CD4-positive, alpha-beta memory T cell (primary cell): Measurements from ENCODE around the gene SP140. TPM values are rescaled to one million over a fixed set of nuclear protein-coding genes. Genes with fewer than 3 reads are reported as not detected.
"Not testable (repeated sequence)": the region's sequence is repeated elsewhere in the genome, so short reads cannot be mapped to it uniquely, and the experiment has no call there.

Experiments
- CTCF ChIA-PET: fragments of 350-600 bp; sonication (Branson Sonifier 250); formaldehyde crosslinking; loops from one replicate; lab custom pipeline; 2021; ENCODE audit warnings: inconsistent platforms; ENCODE audit not compliant: partially characterized antibody; lab: Charles Lee
- POLR2A ChIA-PET: fragments of 350-600 bp; sonication (Branson Sonifier 250); formaldehyde crosslinking; loops from one replicate; lab custom pipeline; 2021; ENCODE audit not compliant: partially characterized antibody; lab: Charles Lee
- DNase-seq, 5 donors: peaks; one replicate each; pipeline versions ENCODE4 v3.0.0 to v3.0.0-alpha.2; 2020 to 2022; ENCODE audit warnings: mixed read lengths in 1 of 5
- H3K27ac ChIP-seq: one replicate; pipeline ENCODE4 v1.7.0; 2013; ENCODE audit warnings: low read depth, low read length
- H3K27me3 ChIP-seq: 2 replicates; pipeline ENCODE4 v1.7.0; 2013; ENCODE audit warnings: mild to moderate bottlenecking, low read length, moderate library complexity; ENCODE audit not compliant: insufficient read depth
- H3K36me3 ChIP-seq: 2 replicates; pipeline ENCODE4 v1.7.0; 2013; ENCODE audit warnings: mild to moderate bottlenecking, low read length, moderate library complexity; ENCODE audit not compliant: insufficient read depth
- H3K4me1 ChIP-seq: 2 replicates; pipeline ENCODE4 v1.7.0; 2013; ENCODE audit warnings: mild to moderate bottlenecking, low read length, moderate library complexity; ENCODE audit not compliant: insufficient read depth
- H3K4me3 ChIP-seq, 2 donors: one replicate each; pipeline ENCODE4 v1.7.0; 2013; ENCODE audit warnings: low read length in 2 of 2, mild to moderate bottlenecking in 1 of 2
- H3K9me3 ChIP-seq, 2 donors: one replicate each; pipeline ENCODE4 v1.7.0; 2013; ENCODE audit warnings: low read length in 2 of 2, control low read depth in 1 of 2; ENCODE audit not compliant: control insufficient read depth in 1 of 2
- H3K27ac Mint-ChIP-seq, 7 donors: one replicate each; pipeline ENCODE4 v1.8.0; 2020 to 2021; ENCODE audit warnings: mixed read lengths in 7 of 7, mild to moderate bottlenecking in 6 of 7, inconsistent platforms in 3 of 7, moderate library complexity in 3 of 7
- H3K27me3 Mint-ChIP-seq, 2 donors: one replicate each; pipeline ENCODE4 v1.8.0; 2020 to 2021; ENCODE audit warnings: mixed read lengths in 2 of 2
- H3K36me3 Mint-ChIP-seq, 2 donors: one replicate each; pipeline ENCODE4 v1.8.0; 2020 to 2021; ENCODE audit warnings: mixed read lengths in 2 of 2, inconsistent platforms in 1 of 2, mild to moderate bottlenecking in 1 of 2
- H3K4me1 Mint-ChIP-seq, 4 donors: one replicate each; pipeline ENCODE4 v1.8.0; 2020 to 2021; ENCODE audit warnings: mixed read lengths in 4 of 4, mild to moderate bottlenecking in 1 of 4
- H3K4me3 Mint-ChIP-seq, 8 donors: one replicate each; pipeline ENCODE4 v1.8.0; 2020 to 2021; ENCODE audit warnings: mixed read lengths in 8 of 8, mild to moderate bottlenecking in 7 of 8, moderate library complexity in 6 of 8, inconsistent platforms in 3 of 8
- H3K9me3 Mint-ChIP-seq, 8 donors: one replicate each; pipeline ENCODE4 v1.8.0; 2020 to 2021; ENCODE audit warnings: mixed read lengths in 8 of 8, mild to moderate bottlenecking in 5 of 8, inconsistent platforms in 3 of 8, moderate library complexity in 1 of 8
- intact Hi-C: fragments of 100-400 bp; cut with micrococcal nuclease; formaldehyde crosslinking; loops from one replicate; pipeline ENCODE4 v1.15.1; 2023
- polyA plus RNA-seq, 2 donors: library from polyadenylated mRNA; unstranded; fragments of 300-500 nt; fragmentation: Illumina TruSeq; gene quantifications; one replicate each; pipeline ENCODE4 v1.2.3, GENCODE V29; 2021
- total RNA-seq, 2 experiments: library from RNA; stranded (reverse); gene quantifications; one replicate each; pipeline ENCODE4 v1.2.3, GENCODE V29; 2021

Gene SP140
- total and polyA plus RNA-seq, 4 experiments from 2014 or later, result 18.0 to 79.3 (median 52.5) TPM

- Mint-ChIP-seq H3K27me3 (no peaks in the 10 kb centered on the region), H3K36me3 (peaks cover 39 to 62% of the 10 kb centered on the region in 2 donors), H3K4me1 (peaks cover under 1 to 6% (median 5%) of the 10 kb centered on the region in 4 donors), H3K9me3 (peaks cover 0 to 6% (median under 1%) of the 10 kb centered on the region in 8 donors), H3K27ac (no peak overlapping the region), H3K4me3 (no peak overlapping the region)
- ChIA-PET POLR2A (interaction anchor here (1.5 kb wide), 1 partner anchor 11 kb away, joined by 4 read pairs; no protein-coding TSS in a partner anchor), CTCF (no interaction called here)
- intact Hi-C loops, result no loop called here
- DNase-seq, result no peak
- Histone ChIP-seq H3K4me1 (no peaks in the 10 kb centered on the region), H3K27ac (no peak overlapping the region), H3K9me3 (no peaks in the 10 kb centered on the region), H3K4me3 (no peak overlapping the region), H3K27me3 (no peaks in the 10 kb centered on the region), H3K36me3 (peaks cover 4% of the 10 kb centered on the region)
These were observed 83.0 kb downstream of the SP140 start for GRCh38 chr2:230308402-230309000.

GRCh38 chr2:230310792-230311191 lies 85.3 kb downstream of the SP140 start:
- H3K9me3 Mint-ChIP-seq, H3K27ac ChIP-seq, H3K4me1 ChIP-seq, POLR2A ChIA-PET, H3K27ac Mint-ChIP-seq, DNase-seq, H3K36me3 ChIP-seq, H3K9me3 ChIP-seq, H3K27me3 ChIP-seq, H3K4me3 Mint-ChIP-seq, intact Hi-C loops, H3K27me3 Mint-ChIP-seq, H3K4me3 ChIP-seq, CTCF ChIA-PET: not testable (repeated sequence)
- Mint-ChIP-seq H3K36me3 (peaks cover 48 to 63% of the 10 kb centered on the region in 2 donors), H3K4me1 (peaks cover 10 to 22% (median 18%) of the 10 kb centered on the region in 4 donors)

- H3K9me3 Mint-ChIP-seq, H3K4me3 Mint-ChIP-seq, H3K36me3 ChIP-seq, H3K27ac ChIP-seq, H3K9me3 ChIP-seq, H3K4me3 ChIP-seq, POLR2A ChIA-PET, H3K27me3 ChIP-seq, H3K27me3 Mint-ChIP-seq, H3K27ac Mint-ChIP-seq, CTCF ChIA-PET, DNase-seq, intact Hi-C loops: not testable (repeated sequence)
- peaks cover 17 to 31% (median 24%) of the 10 kb centered on the region in 4 donors for H3K4me1 Mint-ChIP-seq
- H3K4me1 ChIP-seq, result peaks cover 15% of the 10 kb centered on the region
- H3K36me3 Mint-ChIP-seq, result peaks cover 48 to 63% of the 10 kb centered on the region in 2 donors
These were observed 86.1 kb downstream of the SP140 start for GRCh38 chr2:230311634-230312033.

- H3K9me3 Mint-ChIP-seq, result no peaks in the 10 kb centered on the region
- intact Hi-C loops, result no loop called here
- Histone ChIP-seq H3K4me3 (no peak overlapping the region), H3K4me1 (peaks cover 25% of the 10 kb centered on the region), H3K27ac (no peak overlapping the region), H3K9me3 (no peaks in the 10 kb centered on the region), H3K36me3 (peaks cover 4% of the 10 kb centered on the region), H3K27me3 (no peaks in the 10 kb centered on the region)
- peak overlapping the region in 2 of 7 donors; percentile 59 to 88 for H3K27ac Mint-ChIP-seq
- peaks cover 23 to 41% (median 29%) of the 10 kb centered on the region in 4 donors for H3K4me1 Mint-ChIP-seq
- DNase-seq, result no peak
- H3K27me3 Mint-ChIP-seq, result no peaks in the 10 kb centered on the region
- ChIA-PET POLR2A (no interaction called here), CTCF (no interaction called here)
- H3K36me3 Mint-ChIP-seq, result peaks cover 48 to 56% of the 10 kb centered on the region in 2 donors
- H3K4me3 Mint-ChIP-seq, result no peak overlapping the region
These were observed 87.1 kb downstream of the SP140 start for GRCh38 chr2:230312638-230313037.

- no peaks in the 10 kb centered on the region for H3K27me3 Mint-ChIP-seq
- Histone ChIP-seq H3K4me3 (no peak overlapping the region), H3K9me3 (no peaks in the 10 kb centered on the region), H3K27ac (peak overlapping the region; percentile 53), H3K27me3 (no peaks in the 10 kb centered on the region), H3K4me1 (peaks cover 68% of the 10 kb centered on the region), H3K36me3 (no peaks in the 10 kb centered on the region)
- CTCF ChIA-PET, result interaction anchor here (0.9 kb wide), 1 partner anchor 115 kb away, joined by 3 read pairs; no protein-coding TSS in a partner anchor
- no peak for DNase-seq
- peaks cover 56 to 88% (median 71%) of the 10 kb centered on the region in 4 donors for H3K4me1 Mint-ChIP-seq
- POLR2A ChIA-PET, result interaction anchor here (1.2 to 2.8 kb wide), 8 partner anchors 10 to 99 kb away, joined by 3 to 50 read pairs (median 5); partner anchors contain the start of genes SP100, SP140 and SP140L
- peaks cover 0 to 3% (median 0%) of the 10 kb centered on the region in 8 donors for H3K9me3 Mint-ChIP-seq
- H3K27ac Mint-ChIP-seq, result peak overlapping the region in 6 of 7 donors; percentile 19 to 95 (median 84)
- no peak overlapping the region for H3K4me3 Mint-ChIP-seq
- intact Hi-C loops, result loop anchor here (5.0 kb wide), 1 partner anchor 125 kb away; no protein-coding TSS in a partner anchor
- H3K36me3 Mint-ChIP-seq, result peaks cover 30 to 34% of the 10 kb centered on the region in 2 donors
These were observed 91.8 kb downstream of the SP140 start for GRCh38 chr2:230317366-230317765.

- intact Hi-C loops, result loop anchor here (1.0 to 5.0 kb wide), 5 partner anchors 9 to 284 kb away; partner anchors contain the start of genes SP140 and SP140L
- Mint-ChIP-seq H3K27ac (peak overlapping the region; percentile 74 to 95 (median 93)), H3K27me3 (no peaks in the 10 kb centered on the region), H3K4me3 (peak overlapping the region; percentile 57 to 87 (median 82)), H3K4me1 (peaks cover 56 to 93% (median 77%) of the 10 kb centered on the region in 4 donors), H3K9me3 (peaks cover 0 to 3% (median 0%) of the 10 kb centered on the region in 8 donors), H3K36me3 (peaks cover 22 to 26% of the 10 kb centered on the region in 2 donors)
- H3K27ac ChIP-seq, result peak overlapping the region; percentile 53
- ChIA-PET POLR2A (interaction anchor here (1.0 to 2.8 kb wide), 21 partner anchors 10 to 326 kb away, joined by 3 to 50 read pairs (median 6); partner anchors contain the start of genes SP100, SP110, SP140 and SP140L), CTCF (interaction anchor here (0.5 to 1.4 kb wide), 4 partner anchors 16 to 317 kb away, joined by 3 read pairs; partner anchors contain the start of gene SP110)
- no peaks in the 10 kb centered on the region for H3K36me3 ChIP-seq
- H3K4me3 ChIP-seq, result peak overlapping the region in 1 of 2 donors; percentile 27
- peak in 4 of 5 donors; percentile 11 to 26 (median 24) for DNase-seq
- H3K27me3 ChIP-seq, result no peaks in the 10 kb centered on the region
- H3K9me3 ChIP-seq, result no peaks in the 10 kb centered on the region
- H3K4me1 ChIP-seq, result peaks cover 73% of the 10 kb centered on the region
These were observed 92.9 kb downstream of the SP140 start for GRCh38 chr2:230318190-230319121.
